WTC11 (cell line): ENCODE measurements around the gene CCDC17. TPM values are rescaled to one million over a fixed set of nuclear protein-coding genes. Genes with fewer than 3 reads are reported as not detected.

Experiments used
- ATAC-seq: fragments of 200-7000 bp; cut with Tn5 transposase; 2 replicates; pipeline ENCODE4 v1.10.0; 2021; ENCODE audit warnings: mild to moderate bottlenecking, moderate library complexity
- CTCF ChIA-PET: fragments of 300-600 bp; sonication (Branson Sonifier 250); formaldehyde crosslinking; loops from one replicate; lab custom pipeline; 2021; ENCODE audit warnings: antibody characterized with exemption; lab: Charles Lee
- POLR2A ChIA-PET: fragments of 350-600 bp; sonication (Branson Sonifier 250); formaldehyde crosslinking; loops from one replicate; lab custom pipeline; 2021; ENCODE audit warnings: antibody characterized with exemption; lab: Charles Lee
- DNase-seq: peaks from one replicate; pipeline ENCODE4 v3.0.0; 2021; ENCODE audit warnings: low spot score
- H3K27ac Mint-ChIP-seq: 2 replicates; pipeline ENCODE4 v1.8.0; 2021; ENCODE audit warnings: mixed read lengths
- H3K27me3 Mint-ChIP-seq: 2 replicates; pipeline ENCODE4 v1.8.0; 2021; ENCODE audit warnings: low read depth, mild to moderate bottlenecking, moderate library complexity, mixed read lengths
- H3K36me3 Mint-ChIP-seq: 2 replicates; pipeline ENCODE4 v1.8.0; 2021; ENCODE audit warnings: mixed read lengths
- H3K4me1 Mint-ChIP-seq: 2 replicates; pipeline ENCODE4 v1.8.0; 2022; ENCODE audit warnings: mixed read lengths
- H3K4me3 Mint-ChIP-seq: 2 replicates; pipeline ENCODE4 v1.8.0; 2021; ENCODE audit warnings: mild to moderate bottlenecking, moderate library complexity, mixed read lengths
- H3K9me3 Mint-ChIP-seq: 2 replicates; pipeline ENCODE4 v1.8.0; 2021; ENCODE audit warnings: mixed read lengths
- AR ChIP-seq: fragments of 250-450 bp; sonication (Bioruptor Pico); IDR thresholded peaks from 2 replicates; pipeline ENCODE4 v1.9.0; 2021; ENCODE audit warnings: mild to moderate bottlenecking
- ATF6 ChIP-seq: sonication (generic); formaldehyde crosslinking; IDR thresholded peaks from 2 replicates; pipeline ENCODE4 v1.8.1; 2023; ENCODE audit warnings: mild to moderate bottlenecking, missing genetic modification reagents
- CREM ChIP-seq: sonication (generic); formaldehyde crosslinking; IDR thresholded peaks from 2 replicates; pipeline ENCODE4 v1.8.1; 2022; ENCODE audit warnings: mild to moderate bottlenecking, missing genetic modification reagents, moderate library complexity
- E2F4 ChIP-seq: sonication (generic); formaldehyde crosslinking; IDR thresholded peaks from 2 replicates; pipeline ENCODE4 v1.8.1; 2022; ENCODE audit warnings: low read depth, mild to moderate bottlenecking, moderate library complexity, missing genetic modification reagents, borderline replicate concordance
- E2F5 ChIP-seq: sonication (generic); formaldehyde crosslinking; IDR thresholded peaks from 2 replicates; pipeline ENCODE4 v1.8.1; 2022; ENCODE audit warnings: mild to moderate bottlenecking, moderate library complexity, missing genetic modification reagents
- FOXJ3 ChIP-seq: sonication (generic); formaldehyde crosslinking; IDR thresholded peaks from 2 replicates; pipeline ENCODE4 v1.9.0; 2021; ENCODE audit warnings: missing genetic modification reagents, mild to moderate bottlenecking, borderline replicate concordance
- GTF2I ChIP-seq: fragments of 250-450 bp; sonication (Bioruptor Pico); conservative IDR thresholded peaks from 2 replicates; pipeline ENCODE4 v1.4.0; 2021; ENCODE audit warnings: mild to moderate bottlenecking
- MYBL2 ChIP-seq: sonication (generic); formaldehyde crosslinking; IDR thresholded peaks from 2 replicates; pipeline ENCODE4 v1.8.1; 2023; ENCODE audit warnings: mild to moderate bottlenecking, moderate library complexity, missing genetic modification reagents
- NFE2L1 ChIP-seq: sonication (generic); formaldehyde crosslinking; IDR thresholded peaks from 2 replicates; pipeline ENCODE4 v1.8.1; 2023; ENCODE audit warnings: missing genetic modification reagents
- NFYB ChIP-seq: sonication (generic); formaldehyde crosslinking; conservative IDR thresholded peaks from 2 replicates; pipeline ENCODE4 v1.8.0; 2022; ENCODE audit warnings: low read depth, missing genetic modification reagents
- NR2C2 ChIP-seq: sonication (generic); formaldehyde crosslinking; IDR thresholded peaks from 2 replicates; pipeline ENCODE4 v1.8.0; 2022; ENCODE audit warnings: mild to moderate bottlenecking, missing genetic modification reagents
- PRRX2 ChIP-seq: fragments of 250-450 bp; sonication (Bioruptor Pico); IDR thresholded peaks from 2 replicates; pipeline ENCODE4 v1.8.0; 2021; ENCODE audit warnings: mild to moderate bottlenecking
- SOX15 ChIP-seq: fragments of 250-450 bp; sonication (Bioruptor Pico); IDR thresholded peaks from 2 replicates; pipeline ENCODE4 v1.9.0; 2021; ENCODE audit warnings: mild to moderate bottlenecking
- STAT6 ChIP-seq: sonication (generic); formaldehyde crosslinking; conservative IDR thresholded peaks from 2 replicates; pipeline ENCODE4 v1.8.1; 2023; ENCODE audit warnings: mild to moderate bottlenecking, low read depth, missing genetic modification reagents, moderate library complexity
- USF2 ChIP-seq: sonication (generic); formaldehyde crosslinking; IDR thresholded peaks from 2 replicates; pipeline ENCODE4 v1.8.1; 2023; ENCODE audit warnings: mild to moderate bottlenecking, missing genetic modification reagents, moderate library complexity
- ZBTB43 ChIP-seq: sonication (generic); formaldehyde crosslinking; IDR thresholded peaks from 2 replicates; pipeline ENCODE4 v1.8.1; 2023; ENCODE audit warnings: mild to moderate bottlenecking, missing genetic modification reagents
- ZNF138 ChIP-seq: sonication (generic); formaldehyde crosslinking; conservative IDR thresholded peaks from 2 replicates; pipeline ENCODE4 v1.8.1; 2022; ENCODE audit warnings: mild to moderate bottlenecking, moderate library complexity, missing genetic modification reagents
- ZNF317 ChIP-seq: sonication (generic); formaldehyde crosslinking; IDR thresholded peaks from 2 replicates; pipeline ENCODE4 v1.8.1; 2023; ENCODE audit warnings: low read depth, mild to moderate bottlenecking, moderate library complexity, missing genetic modification reagents, borderline replicate concordance
- ZNF396 ChIP-seq: fragments of 250-450 bp; sonication (Bioruptor Pico); IDR thresholded peaks from 2 replicates; pipeline ENCODE4 v1.8.0; 2021; ENCODE audit warnings: mild to moderate bottlenecking, moderate library complexity, borderline replicate concordance
- ZNF416 ChIP-seq: fragments of 250-450 bp; sonication (Bioruptor Pico); IDR thresholded peaks from 2 replicates; pipeline ENCODE4 v1.9.0; 2021; ENCODE audit warnings: mild to moderate bottlenecking, inconsistent platforms
- ZNF425 ChIP-seq: fragments of 250-450 bp; sonication (Bioruptor Pico); conservative IDR thresholded peaks from 2 replicates; pipeline ENCODE4 v1.9.0; 2021; ENCODE audit warnings: mild to moderate bottlenecking
- total RNA-seq: library from RNA; stranded (reverse); gene quantifications from 3 replicates; pipeline ENCODE4 v1.2.3, GENCODE V29; 2021

Gene CCDC17
- total RNA-seq, 1 experiment from 2014 or later = 3.5 TPM

GRCh38 chr1:45644661-45645060 is 20.8 kb upstream of the CCDC17 start (continued):
- TF ChIP-seq ZBTB43 (CRISPR knock-in tag) = no peak
- no peak for TF ChIP-seq USF2 (CRISPR knock-in tag)
- TF ChIP-seq NR2C2 (CRISPR knock-in tag) = no peak
- no peak for TF ChIP-seq PRRX2 (CRISPR knock-in tag)
- TF ChIP-seq ZNF138 = no peak
- no peak for TF ChIP-seq NFE2L1 (CRISPR knock-in tag)
- no peak for TF ChIP-seq ZNF396 (CRISPR knock-in tag)
- no peak for TF ChIP-seq E2F4 (CRISPR knock-in tag)
- no peak for TF ChIP-seq E2F5 (CRISPR knock-in tag)
- TF ChIP-seq FOXJ3 (CRISPR knock-in tag) = no peak
- no peak for TF ChIP-seq AR
- TF ChIP-seq CREM (CRISPR knock-in tag) = no peak
- TF ChIP-seq MYBL2 (CRISPR knock-in tag) = no peak

GRCh38 chr1:45643978-45644377 is 20.1 kb upstream of the CCDC17 start:
- H3K27ac Mint-ChIP-seq = no peak overlapping the region
- no peaks in the 10 kb centered on the region for H3K9me3 Mint-ChIP-seq
- no peaks in the 10 kb centered on the region for H3K4me1 Mint-ChIP-seq
- ATAC-seq (no peak; the same call in 1 of the 2 replicates), DNase-seq (no peak)
- ChIA-PET POLR2A (no interaction called here), CTCF (interaction anchor here (0.5 to 0.6 kb wide), 2 partner anchors 9 to 509 kb away, joined by 3 to 7 read pairs; no protein-coding TSS in a partner anchor)
- no peak overlapping the region for H3K4me3 Mint-ChIP-seq
- H3K27me3 Mint-ChIP-seq = no peaks in the 10 kb centered on the region
- peaks cover 55% of the 10 kb centered on the region for H3K36me3 Mint-ChIP-seq
- no peak for TF ChIP-seq ZNF425
- TF ChIP-seq NFYB (CRISPR knock-in tag) = no peak
- no peak for TF ChIP-seq ZNF138
- no peak for TF ChIP-seq ZNF317 (CRISPR knock-in tag)
- no peak for TF ChIP-seq STAT6 (CRISPR knock-in tag)
- TF ChIP-seq GTF2I (CRISPR knock-in tag) = no peak
- TF ChIP-seq FOXJ3 (CRISPR knock-in tag) = no peak
- no peak for TF ChIP-seq ZBTB43 (CRISPR knock-in tag)
- no peak for TF ChIP-seq ATF6 (CRISPR knock-in tag)
- TF ChIP-seq NR2C2 (CRISPR knock-in tag) = no peak
- no peak for TF ChIP-seq SOX15 (CRISPR knock-in tag)
- TF ChIP-seq ZNF416 (CRISPR knock-in tag) = no peak
